ENCODE results near the gene SLC43A1.
"Not testable (repeated sequence)": the region's sequence is repeated elsewhere in the genome, so short reads cannot be mapped to it uniquely, and the experiment has no call there.

Gene SLC43A1

GRCh38 chr11:57515332-57516060 is at the start of gene SLC43A1:
Gene SLC43A1 (minus strand): TSS chr11:57515702. CDS start chr11:57514111, 1,591 bp downstream.
- DNase-seq, result peak in 10 of 51 donors; percentile 4 to 23 (median 12)

- DNase-seq, result no peak
Measured at GRCh38 chr11:57562596-57562995, 47.1 kb upstream of the SLC43A1 start.

- no peak for DNase-seq
Measured at GRCh38 chr11:57560146-57560545, 44.6 kb upstream of the SLC43A1 start.

- no peak for DNase-seq
Measured at GRCh38 chr11:57556041-57556440, 40.5 kb upstream of the SLC43A1 start.

GRCh38 chr11:57555393-57555792 is 39.9 kb upstream of the SLC43A1 start:
- no peak for DNase-seq

- DNase-seq, result no peak
Measured at GRCh38 chr11:57552479-57552878, 37.0 kb upstream of the SLC43A1 start.

GRCh38 chr11:57551941-57552340 is 36.4 kb upstream of the SLC43A1 start:
- no peak for DNase-seq

GRCh38 chr11:57549983-57550382 is 34.5 kb upstream of the SLC43A1 start:
- DNase-seq, result no peak

- peak in 1 of 51 donors; percentile 4 for DNase-seq
Measured at GRCh38 chr11:57547854-57548377, 32.4 kb upstream of the SLC43A1 start.

- DNase-seq, result peak in 1 of 51 donors; percentile 10
Measured at GRCh38 chr11:57546869-57547475, 31.5 kb upstream of the SLC43A1 start.

GRCh38 chr11:57546451-57546850 is 30.9 kb upstream of the SLC43A1 start:
- DNase-seq, result no peak

GRCh38 chr11:57545883-57546282 is 30.4 kb upstream of the SLC43A1 start:
- DNase-seq, result no peak

- no peak for DNase-seq
Measured at GRCh38 chr11:57544566-57544965, 29.1 kb upstream of the SLC43A1 start.

- no peak for DNase-seq
Measured at GRCh38 chr11:57543593-57543992, 28.1 kb upstream of the SLC43A1 start.

- no peak for DNase-seq
Measured at GRCh38 chr11:57542582-57542981, 27.1 kb upstream of the SLC43A1 start.

GRCh38 chr11:57541169-57541568 is 25.7 kb upstream of the SLC43A1 start:
- no peak for DNase-seq

GRCh38 chr11:57539342-57539741 is 23.8 kb upstream of the SLC43A1 start:
- no peak for DNase-seq

GRCh38 chr11:57536947-57537619 is 21.6 kb upstream of the SLC43A1 start, which contains the start of gene SMTNL1:
Gene SMTNL1 (plus strand): TSS chr11:57537595. CDS start chr11:57542643, 5,048 bp downstream.
- DNase-seq, result no peak

GRCh38 chr11:57534449-57534848 is 18.9 kb upstream of the SLC43A1 start:
- not testable (repeated sequence) for DNase-seq

GRCh38 chr11:57530596-57531507 is 15.3 kb upstream of the SLC43A1 start, which contains the start of gene TIMM10:
Gene TIMM10 (minus strand): TSS chr11:57530754. CDS start chr11:57530189, 565 bp downstream.
- peak; percentile 48 to 97 (median 91) for DNase-seq

GRCh38 chr11:57530215-57530595 is 14.7 kb upstream of the SLC43A1 start:
- DNase-seq, result no peak
